Brain microvascular endothelial cell (primary cell): Measurements from ENCODE around the gene KCNG2.

ENCODE experiments used
- DNase-seq: peaks from one replicate; pipeline ENCODE4 v3.0.0-alpha.2; 2020
- H3K27ac ChIP-seq: fragments of 250-450 bp; sonication (Bioruptor Pico); 2 replicates; pipeline ENCODE4 v1.5.1; 2020; ENCODE audit warnings: mild to moderate bottlenecking, moderate library complexity
- H3K27me3 ChIP-seq: fragments of 250-450 bp; sonication (Bioruptor Pico); replicated peaks from 2 replicates; pipeline ENCODE4 v1.5.1; 2020; ENCODE audit warnings: mild to moderate bottlenecking
- H3K36me3 ChIP-seq: fragments of 250-450 bp; sonication (Bioruptor Pico); replicated peaks from 2 replicates; pipeline ENCODE4 v1.5.1; 2020; ENCODE audit warnings: mild to moderate bottlenecking
- H3K4me3 ChIP-seq: 2 replicates; pipeline ENCODE4 v1.5.1; 2011; ENCODE audit warnings: low read depth, mild to moderate bottlenecking, control low read depth, low read length, moderate library complexity
- in situ Hi-C: cut with HindIII; loops from 2 replicates; pipeline ENCODE4 v1.10.0; 2017; ENCODE audit warnings: low sequenced_read_pairs, low pct_ligation_motif_present
- TF ChIP-seq, protein P1 (sequence below): IDR thresholded peaks from 2 replicates; pipeline ENCODE4 v1.5.1; 2011; ENCODE audit warnings: low read depth, mild to moderate bottlenecking, moderate library complexity, low read length, control low read depth, inconsistent platforms; ENCODE audit errors: missing control alignments

The KCNG2 gene

DNA sequence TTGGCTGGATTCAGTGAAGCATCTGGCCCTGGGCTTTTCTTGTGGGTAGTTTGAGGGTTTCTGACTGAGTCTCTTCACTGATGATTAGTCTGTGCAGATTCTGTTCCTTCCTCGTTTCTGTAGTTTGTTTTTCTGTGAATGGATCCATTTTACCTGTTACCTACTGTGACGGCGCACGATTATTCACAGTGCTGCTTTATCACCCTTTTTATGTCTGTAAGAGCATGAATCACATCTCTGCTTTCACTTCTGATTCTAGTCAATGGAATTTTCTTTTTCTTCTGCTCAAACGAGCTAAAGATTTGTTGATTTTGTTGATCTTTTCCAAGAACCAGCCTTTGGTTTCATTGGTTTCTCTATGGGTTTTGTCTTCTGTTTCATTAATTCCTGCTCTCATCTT is 92.9 kb downstream of the KCNG2 start:
- no peak for DNase-seq
- no peaks in the 10 kb centered on the region for H3K27me3 ChIP-seq
- H3K27ac ChIP-seq: no peak overlapping the region
- no peak overlapping the region for H3K4me3 ChIP-seq
- H3K36me3 ChIP-seq: no peaks in the 10 kb centered on the region
- TF ChIP-seq, protein P1, sequence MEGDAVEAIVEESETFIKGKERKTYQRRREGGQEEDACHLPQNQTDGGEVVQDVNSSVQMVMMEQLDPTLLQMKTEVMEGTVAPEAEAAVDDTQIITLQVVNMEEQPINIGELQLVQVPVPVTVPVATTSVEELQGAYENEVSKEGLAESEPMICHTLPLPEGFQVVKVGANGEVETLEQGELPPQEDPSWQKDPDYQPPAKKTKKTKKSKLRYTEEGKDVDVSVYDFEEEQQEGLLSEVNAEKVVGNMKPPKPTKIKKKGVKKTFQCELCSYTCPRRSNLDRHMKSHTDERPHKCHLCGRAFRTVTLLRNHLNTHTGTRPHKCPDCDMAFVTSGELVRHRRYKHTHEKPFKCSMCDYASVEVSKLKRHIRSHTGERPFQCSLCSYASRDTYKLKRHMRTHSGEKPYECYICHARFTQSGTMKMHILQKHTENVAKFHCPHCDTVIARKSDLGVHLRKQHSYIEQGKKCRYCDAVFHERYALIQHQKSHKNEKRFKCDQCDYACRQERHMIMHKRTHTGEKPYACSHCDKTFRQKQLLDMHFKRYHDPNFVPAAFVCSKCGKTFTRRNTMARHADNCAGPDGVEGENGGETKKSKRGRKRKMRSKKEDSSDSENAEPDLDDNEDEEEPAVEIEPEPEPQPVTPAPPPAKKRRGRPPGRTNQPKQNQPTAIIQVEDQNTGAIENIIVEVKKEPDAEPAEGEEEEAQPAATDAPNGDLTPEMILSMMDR: no peak
- in situ Hi-C loops: no loop called here

DNA sequence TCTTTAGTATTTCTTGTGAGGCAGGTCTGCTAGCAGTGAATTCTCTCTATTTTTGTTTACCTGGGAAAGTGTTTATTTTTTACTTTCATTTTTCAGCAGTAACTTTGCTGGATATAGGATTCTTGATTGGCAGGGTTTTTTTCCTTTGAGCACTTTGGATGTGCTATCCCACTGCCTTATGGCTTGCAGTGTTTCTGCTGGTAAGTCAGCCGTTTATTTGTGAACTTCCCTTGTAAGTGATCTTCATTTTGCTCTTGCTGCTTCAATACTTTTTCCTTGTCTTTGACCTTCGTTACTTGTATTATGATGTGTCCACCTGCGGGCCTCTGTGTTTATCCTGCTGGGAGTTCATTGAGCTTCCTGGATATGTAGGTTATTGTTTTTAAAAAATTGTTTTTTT is 99.0 kb downstream of the KCNG2 start:
- no peaks in the 10 kb centered on the region for H3K36me3 ChIP-seq
- TF ChIP-seq, protein P1: no peak
- H3K4me3 ChIP-seq: no peak overlapping the region
- no peak for DNase-seq
- in situ Hi-C loops: no loop called here
- no peaks in the 10 kb centered on the region for H3K27me3 ChIP-seq
- no peak overlapping the region for H3K27ac ChIP-seq

DNA sequence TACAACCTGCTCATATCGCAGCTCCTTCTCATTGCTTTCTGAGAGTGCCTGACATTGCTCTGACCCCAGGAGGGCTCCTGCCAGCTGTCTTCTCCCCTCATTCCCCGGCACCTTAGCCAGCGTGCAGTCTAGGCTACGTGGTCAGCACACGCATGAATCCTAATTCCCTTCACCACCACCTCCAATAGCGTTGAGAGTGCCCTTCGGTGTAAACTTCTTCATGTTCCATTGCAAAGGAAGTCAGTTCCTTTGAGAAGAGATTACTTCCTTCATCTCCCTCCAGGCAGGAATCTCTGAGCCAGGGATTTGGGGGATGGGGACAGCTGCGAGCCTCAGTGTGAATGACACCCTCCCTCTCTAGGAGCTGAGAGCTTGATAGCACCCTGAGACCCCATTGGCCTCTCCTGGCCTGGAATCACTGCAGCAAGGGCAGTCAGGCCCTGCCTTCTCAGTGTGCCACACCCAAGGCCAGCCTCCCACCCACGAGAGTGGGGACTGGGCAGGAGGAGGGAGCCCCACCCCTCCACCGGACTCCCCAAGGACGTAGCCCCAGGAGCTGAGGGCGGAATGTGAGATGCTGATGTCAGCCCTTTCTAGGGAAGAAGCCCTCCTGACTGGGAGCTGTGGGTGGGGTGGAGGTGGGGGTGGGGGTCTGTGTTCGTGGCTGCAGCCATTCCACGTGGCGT is 100.3 kb downstream of the KCNG2 start:
- in situ Hi-C loops: no loop called here
- H3K4me3 ChIP-seq: no peak overlapping the region
- TF ChIP-seq, protein P1: no peak
- no peak overlapping the region for H3K27ac ChIP-seq
- no peaks in the 10 kb centered on the region for H3K27me3 ChIP-seq
- peaks cover 10% of the 10 kb centered on the region for H3K36me3 ChIP-seq
- DNase-seq: no peak

DNA sequence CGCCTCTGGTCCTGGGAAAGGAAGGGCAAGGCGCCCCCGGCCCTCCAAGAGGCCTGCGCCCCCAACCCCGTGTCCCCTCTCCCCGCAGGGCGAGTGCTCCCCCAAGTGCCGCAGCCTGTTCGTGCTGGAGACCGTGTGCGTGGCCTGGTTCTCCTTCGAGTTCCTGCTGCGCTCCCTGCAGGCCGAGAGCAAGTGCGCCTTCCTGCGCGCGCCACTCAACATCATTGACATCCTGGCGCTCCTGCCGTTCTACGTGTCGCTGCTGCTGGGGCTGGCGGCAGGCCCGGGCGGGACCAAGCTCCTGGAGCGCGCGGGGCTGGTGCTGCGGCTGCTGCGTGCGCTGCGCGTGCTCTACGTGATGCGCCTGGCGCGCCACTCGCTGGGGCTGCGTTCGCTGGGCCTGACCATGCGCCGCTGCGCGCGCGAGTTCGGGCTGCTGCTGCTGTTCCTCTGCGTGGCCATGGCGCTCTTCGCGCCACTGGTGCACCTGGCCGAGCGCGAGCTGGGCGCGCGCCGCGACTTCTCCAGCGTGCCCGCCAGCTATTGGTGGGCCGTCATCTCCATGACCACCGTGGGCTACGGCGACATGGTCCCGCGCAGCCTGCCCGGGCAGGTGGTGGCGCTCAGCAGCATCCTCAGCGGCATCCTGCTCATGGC is 101.3 kb downstream of the KCNG2 start:
- no peak overlapping the region for H3K4me3 ChIP-seq
- TF ChIP-seq, protein P1: no peak
- H3K27me3 ChIP-seq: no peaks in the 10 kb centered on the region
- DNase-seq: no peak
- H3K36me3 ChIP-seq: peaks cover 15% of the 10 kb centered on the region
- in situ Hi-C loops: no loop called here
- no peak overlapping the region for H3K27ac ChIP-seq

DNA sequence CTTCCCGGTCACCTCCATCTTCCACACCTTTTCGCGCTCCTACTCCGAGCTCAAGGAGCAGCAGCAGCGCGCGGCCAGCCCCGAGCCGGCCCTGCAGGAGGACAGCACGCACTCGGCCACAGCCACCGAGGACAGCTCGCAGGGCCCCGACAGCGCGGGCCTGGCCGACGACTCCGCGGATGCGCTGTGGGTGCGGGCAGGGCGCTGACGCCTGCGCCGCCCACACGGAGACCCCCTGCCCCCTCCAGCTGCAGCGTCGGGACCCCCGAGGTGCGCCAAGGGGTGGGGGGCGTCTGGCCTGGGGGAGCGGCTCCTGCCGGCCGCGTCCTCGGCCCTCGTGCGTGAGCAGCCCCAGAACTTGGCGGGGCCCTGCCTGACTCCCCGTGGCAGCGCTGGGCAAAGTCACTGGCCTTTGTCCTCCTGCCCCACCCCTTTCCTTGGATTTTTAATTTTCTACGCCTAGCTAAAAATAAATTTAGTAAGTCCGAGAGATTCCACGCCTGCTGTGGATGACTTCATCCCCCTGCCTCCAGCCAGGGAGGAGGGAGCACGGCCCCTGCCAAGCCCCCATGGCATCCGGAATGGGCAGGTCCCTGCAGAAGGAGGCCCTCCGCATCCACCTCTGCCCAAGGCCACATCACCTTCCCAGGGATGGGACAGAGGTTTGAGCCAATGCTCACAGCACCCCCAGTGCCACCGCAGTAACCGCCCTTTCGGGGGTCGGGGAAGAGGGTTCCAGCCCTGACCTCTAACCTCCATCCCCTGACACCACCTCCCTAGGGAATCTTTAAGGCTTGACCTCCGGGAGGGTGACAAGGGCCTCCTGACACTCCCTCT is 102.1 kb downstream of the KCNG2 start:
- DNase-seq: no peak
- Histone ChIP-seq H3K27ac (no peak overlapping the region), H3K4me3 (no peak overlapping the region), H3K27me3 (no peaks in the 10 kb centered on the region), H3K36me3 (peaks cover 15% of the 10 kb centered on the region)
- in situ Hi-C loops: no loop called here
- TF ChIP-seq, protein P1: no peak
